AG04449 (cell line): ENCODE results near the gene SFR1.

Experiments
- CTCF ChIA-PET: fragments of 350-600 bp; formaldehyde crosslinking; extraction: SDS; loops from one replicate; lab custom pipeline; 2021; ENCODE audit warnings: antibody characterized with exemption; lab: Yijun Ruan, JAX
- POLR2A ChIA-PET: fragments of 400-600, 350-600 bp; formaldehyde crosslinking; extraction: SDS; loops from one replicate; lab custom pipeline; 2020; ENCODE audit warnings: antibody characterized with exemption, inconsistent platforms; lab: Yijun Ruan, JAX
- DNase-seq: peaks from one replicate; pipeline ENCODE4 v3.0.0-alpha.2; 2010; ENCODE audit warnings: low read depth, low spot score
- H3K4me3 ChIP-seq: 2 replicates; pipeline ENCODE4 v1.5.1; 2011; ENCODE audit warnings: low read depth, mild to moderate bottlenecking, control low read depth, low read length
- TF ChIP-seq, protein P1 (sequence below): IDR thresholded peaks from one replicate; pipeline ENCODE4 v1.5.1; 2011; ENCODE audit warnings: mild to moderate bottlenecking, moderate library complexity, low read length, control low read depth, inconsistent platforms; ENCODE audit not compliant: insufficient read depth; ENCODE audit errors: missing control alignments

SFR1 gene

GRCh38 chr10:104121485-104122224 is at the start of gene SFR1:
TSS of gene SFR1 (plus strand) at chr10:104122171. CDS start at chr10:104122184, 13 bp downstream.
- CTCF ChIA-PET: interaction anchor here (0.6 to 10.6 kb wide), 55 partner anchors 8 to 409 kb away, joined by 3 to 148 read pairs (median 4); partner anchors contain the start of genes CFAP43 and SLK
- TF ChIP-seq, protein P1, sequence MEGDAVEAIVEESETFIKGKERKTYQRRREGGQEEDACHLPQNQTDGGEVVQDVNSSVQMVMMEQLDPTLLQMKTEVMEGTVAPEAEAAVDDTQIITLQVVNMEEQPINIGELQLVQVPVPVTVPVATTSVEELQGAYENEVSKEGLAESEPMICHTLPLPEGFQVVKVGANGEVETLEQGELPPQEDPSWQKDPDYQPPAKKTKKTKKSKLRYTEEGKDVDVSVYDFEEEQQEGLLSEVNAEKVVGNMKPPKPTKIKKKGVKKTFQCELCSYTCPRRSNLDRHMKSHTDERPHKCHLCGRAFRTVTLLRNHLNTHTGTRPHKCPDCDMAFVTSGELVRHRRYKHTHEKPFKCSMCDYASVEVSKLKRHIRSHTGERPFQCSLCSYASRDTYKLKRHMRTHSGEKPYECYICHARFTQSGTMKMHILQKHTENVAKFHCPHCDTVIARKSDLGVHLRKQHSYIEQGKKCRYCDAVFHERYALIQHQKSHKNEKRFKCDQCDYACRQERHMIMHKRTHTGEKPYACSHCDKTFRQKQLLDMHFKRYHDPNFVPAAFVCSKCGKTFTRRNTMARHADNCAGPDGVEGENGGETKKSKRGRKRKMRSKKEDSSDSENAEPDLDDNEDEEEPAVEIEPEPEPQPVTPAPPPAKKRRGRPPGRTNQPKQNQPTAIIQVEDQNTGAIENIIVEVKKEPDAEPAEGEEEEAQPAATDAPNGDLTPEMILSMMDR: peak; percentile 81
- DNase-seq: peak; percentile 71
- POLR2A ChIA-PET: interaction anchor here (0.6 to 1.8 kb wide), 10 partner anchors 12 to 230 kb away, joined by 3 to 19 read pairs (median 3); partner anchors contain the start of gene GSTO1
- peak within 1 kb of the TSS; percentile 86 for H3K4me3 ChIP-seq

GRCh38 chr10:104072786-104073185 is 49.2 kb upstream of the SFR1 start:
- no peak overlapping the region for H3K4me3 ChIP-seq
- POLR2A ChIA-PET: no interaction called here
- CTCF ChIA-PET: interaction anchor here (0.8 to 1.7 kb wide), 4 partner anchors 11 to 28 kb away, joined by 3 to 6 read pairs (median 4); no protein-coding TSS in a partner anchor
- DNase-seq: no peak
- TF ChIP-seq, protein P1: no peak

DNA sequence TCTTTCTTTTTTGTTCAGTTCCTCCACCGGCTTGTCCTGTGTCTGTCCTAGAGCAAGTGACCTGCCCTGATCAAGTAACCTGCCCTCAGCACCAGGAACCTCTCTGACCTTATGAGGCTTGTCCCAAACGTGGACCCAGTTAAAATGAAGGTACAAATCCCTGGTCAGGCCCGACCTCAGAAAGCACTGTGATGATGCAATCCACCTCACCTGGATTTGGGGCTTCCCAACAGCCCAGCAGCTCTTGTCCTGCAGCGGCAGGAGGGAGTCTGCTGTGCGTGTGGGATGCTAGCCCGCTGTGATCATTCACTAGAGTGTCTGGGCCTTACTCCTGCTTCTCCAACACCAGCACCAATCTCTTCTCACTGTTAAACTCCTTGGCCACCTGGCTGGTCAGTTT is 47.5 kb upstream of the SFR1 start:
- TF ChIP-seq, protein P1: no peak
- ChIA-PET CTCF (no interaction called here), POLR2A (no interaction called here)
- DNase-seq: no peak
- H3K4me3 ChIP-seq: no peak overlapping the region

DNA sequence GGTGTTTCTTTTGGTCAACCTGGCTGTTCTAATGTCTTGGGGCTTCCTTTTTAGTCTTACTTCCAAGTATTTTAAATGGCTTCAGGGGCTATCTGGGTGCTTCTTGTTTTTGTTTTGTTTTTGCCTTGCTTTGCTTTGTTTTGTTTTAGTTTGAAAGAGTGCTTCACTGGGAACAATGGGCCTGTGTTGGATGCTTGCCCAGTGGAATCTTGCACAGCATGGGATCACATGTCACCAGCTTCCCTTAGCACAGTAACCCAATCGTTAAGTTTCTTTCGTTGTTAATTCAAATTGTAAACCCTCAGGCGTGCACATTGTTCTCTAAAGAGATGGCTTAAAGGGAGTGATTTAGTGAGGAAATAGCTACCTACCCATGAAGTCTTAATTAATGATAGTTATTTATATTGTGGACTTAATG is 45.2 kb upstream of the SFR1 start:
- TF ChIP-seq, protein P1: no peak
- H3K4me3 ChIP-seq: no peak overlapping the region
- ChIA-PET POLR2A (no interaction called here), CTCF (interaction anchor here (1.9 kb wide), 1 partner anchor 47 kb away, joined by 7 read pairs; no protein-coding TSS in a partner anchor)
- DNase-seq: no peak

DNA sequence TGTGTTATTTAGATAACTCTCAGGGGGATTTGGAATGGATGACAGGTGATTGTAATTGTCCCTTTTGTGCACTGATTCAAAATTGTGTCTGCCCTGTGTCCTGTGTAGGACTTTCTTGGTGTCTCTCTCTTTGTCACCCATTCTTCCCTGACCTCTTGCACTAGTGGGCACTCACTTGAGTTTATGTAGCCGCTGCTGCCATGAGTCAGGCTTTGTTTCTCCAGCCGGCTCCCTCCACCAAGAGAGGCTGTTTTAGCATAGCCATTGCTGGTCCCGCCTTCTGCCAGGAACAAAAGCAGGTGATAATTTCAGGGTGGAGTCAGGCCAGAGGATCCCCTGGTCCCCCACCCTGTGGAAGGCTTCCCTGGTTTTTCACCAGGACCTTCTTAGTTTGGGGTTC is 44.7 kb upstream of the SFR1 start:
- ChIA-PET CTCF (interaction anchor here (1.9 kb wide), 1 partner anchor 46 kb away, joined by 7 read pairs; no protein-coding TSS in a partner anchor), POLR2A (no interaction called here)
- DNase-seq: no peak
- TF ChIP-seq, protein P1: no peak
- no peak overlapping the region for H3K4me3 ChIP-seq

- ChIA-PET CTCF (interaction anchor here (1.9 kb wide), 1 partner anchor 46 kb away, joined by 7 read pairs; no protein-coding TSS in a partner anchor), POLR2A (no interaction called here)
- no peak for DNase-seq
- H3K4me3 ChIP-seq: no peak overlapping the region
- TF ChIP-seq, protein P1: no peak
Measured at GRCh38 chr10:104077663-104078151, 44.3 kb upstream of the SFR1 start.
